T follicular helper cell (primary cell): Measurements from ENCODE around the gene DIAPH3.
"Not testable (repeated sequence)": the region's sequence is repeated elsewhere in the genome, so short reads cannot be mapped to it uniquely, and the experiment has no call there.

Experiments
- DNase-seq: peaks from one replicate; pipeline ENCODE4 v3.0.0-alpha.2; 2020; ENCODE audit warnings: low read depth
- total RNA-seq, 2 experiments: gene quantifications; one replicate each; lab custom pipeline; 2026; lab: John Stamatoyannopoulos, UW

DIAPH3 gene, protein sequence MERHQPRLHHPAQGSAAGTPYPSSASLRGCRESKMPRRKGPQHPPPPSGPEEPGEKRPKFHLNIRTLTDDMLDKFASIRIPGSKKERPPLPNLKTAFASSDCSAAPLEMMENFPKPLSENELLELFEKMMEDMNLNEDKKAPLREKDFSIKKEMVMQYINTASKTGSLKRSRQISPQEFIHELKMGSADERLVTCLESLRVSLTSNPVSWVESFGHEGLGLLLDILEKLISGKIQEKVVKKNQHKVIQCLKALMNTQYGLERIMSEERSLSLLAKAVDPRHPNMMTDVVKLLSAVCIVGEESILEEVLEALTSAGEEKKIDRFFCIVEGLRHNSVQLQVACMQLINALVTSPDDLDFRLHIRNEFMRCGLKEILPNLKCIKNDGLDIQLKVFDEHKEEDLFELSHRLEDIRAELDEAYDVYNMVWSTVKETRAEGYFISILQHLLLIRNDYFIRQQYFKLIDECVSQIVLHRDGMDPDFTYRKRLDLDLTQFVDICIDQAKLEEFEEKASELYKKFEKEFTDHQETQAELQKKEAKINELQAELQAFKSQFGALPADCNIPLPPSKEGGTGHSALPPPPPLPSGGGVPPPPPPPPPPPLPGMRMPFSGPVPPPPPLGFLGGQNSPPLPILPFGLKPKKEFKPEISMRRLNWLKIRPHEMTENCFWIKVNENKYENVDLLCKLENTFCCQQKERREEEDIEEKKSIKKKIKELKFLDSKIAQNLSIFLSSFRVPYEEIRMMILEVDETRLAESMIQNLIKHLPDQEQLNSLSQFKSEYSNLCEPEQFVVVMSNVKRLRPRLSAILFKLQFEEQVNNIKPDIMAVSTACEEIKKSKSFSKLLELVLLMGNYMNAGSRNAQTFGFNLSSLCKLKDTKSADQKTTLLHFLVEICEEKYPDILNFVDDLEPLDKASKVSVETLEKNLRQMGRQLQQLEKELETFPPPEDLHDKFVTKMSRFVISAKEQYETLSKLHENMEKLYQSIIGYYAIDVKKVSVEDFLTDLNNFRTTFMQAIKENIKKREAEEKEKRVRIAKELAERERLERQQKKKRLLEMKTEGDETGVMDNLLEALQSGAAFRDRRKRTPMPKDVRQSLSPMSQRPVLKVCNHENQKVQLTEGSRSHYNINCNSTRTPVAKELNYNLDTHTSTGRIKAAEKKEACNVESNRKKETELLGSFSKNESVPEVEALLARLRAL
- total RNA-seq, result 0.18 to 0.22 reads per million in 2 experiments

DNA sequence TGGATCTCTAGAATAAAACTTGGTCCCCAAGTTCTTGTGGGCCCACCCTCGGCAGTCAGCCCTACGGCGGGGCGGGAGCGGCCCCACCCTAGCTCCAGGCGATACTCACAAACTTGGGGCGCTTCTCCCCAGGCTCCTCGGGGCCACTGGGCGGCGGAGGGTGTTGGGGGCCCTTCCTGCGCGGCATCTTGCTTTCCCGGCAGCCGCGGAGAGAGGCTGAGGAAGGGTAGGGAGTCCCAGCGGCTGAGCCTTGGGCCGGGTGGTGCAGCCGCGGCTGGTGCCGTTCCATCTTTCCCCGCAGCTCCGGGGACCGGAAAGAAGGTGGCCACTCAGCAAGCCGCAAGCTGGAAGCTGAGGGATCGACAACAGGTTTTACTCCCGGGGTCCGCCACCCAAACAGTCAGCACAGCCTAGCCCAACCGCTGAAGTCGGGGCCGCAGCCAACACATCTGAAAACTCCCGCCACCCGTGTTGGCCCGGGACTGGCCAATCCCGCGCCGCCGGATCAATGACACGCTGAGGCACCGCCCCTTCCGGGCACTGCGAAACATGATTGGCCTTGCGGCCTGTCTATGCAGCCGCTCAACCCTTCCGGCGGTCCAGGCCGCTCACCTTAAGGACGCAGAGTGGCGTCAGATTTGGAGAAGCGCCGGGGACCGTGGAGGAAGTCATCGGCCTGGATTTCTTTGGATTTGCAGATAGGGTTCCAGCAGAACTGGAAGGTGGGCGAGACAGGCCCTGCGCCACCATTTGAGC lies at the start of gene DIAPH3:
Gene DIAPH3, minus strand, starts transcription at position 451 of the 756 bp plus-strand sequence. Its CDS starts 162 bp downstream, at position 289.
- DNase-seq, result peak; percentile 85

DNA sequence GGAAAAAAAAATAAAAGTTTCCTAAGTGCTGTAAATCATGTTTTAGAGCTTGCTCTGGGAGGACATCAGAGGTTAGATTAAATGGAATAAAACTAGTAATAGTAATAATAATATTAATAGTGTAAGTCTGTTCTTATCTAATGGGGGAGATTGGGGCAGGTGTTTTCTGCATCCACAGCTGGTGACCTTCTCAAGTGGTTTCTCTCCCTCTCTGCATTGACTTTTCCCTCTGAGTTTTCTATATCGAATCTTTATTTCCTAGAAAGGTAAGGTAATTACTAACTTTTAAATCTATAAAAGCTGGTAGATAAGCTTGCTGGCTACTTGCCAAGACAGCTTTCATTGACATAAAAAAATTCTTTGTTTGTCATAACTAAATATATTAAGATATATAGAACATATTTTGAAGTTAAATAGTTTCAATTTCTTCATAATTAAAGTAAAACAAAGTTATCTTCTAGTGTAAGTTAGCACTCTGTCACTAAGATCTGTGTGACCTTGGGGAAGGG lies 49.6 kb upstream of the DIAPH3 start:
- DNase-seq, result no peak

DNA sequence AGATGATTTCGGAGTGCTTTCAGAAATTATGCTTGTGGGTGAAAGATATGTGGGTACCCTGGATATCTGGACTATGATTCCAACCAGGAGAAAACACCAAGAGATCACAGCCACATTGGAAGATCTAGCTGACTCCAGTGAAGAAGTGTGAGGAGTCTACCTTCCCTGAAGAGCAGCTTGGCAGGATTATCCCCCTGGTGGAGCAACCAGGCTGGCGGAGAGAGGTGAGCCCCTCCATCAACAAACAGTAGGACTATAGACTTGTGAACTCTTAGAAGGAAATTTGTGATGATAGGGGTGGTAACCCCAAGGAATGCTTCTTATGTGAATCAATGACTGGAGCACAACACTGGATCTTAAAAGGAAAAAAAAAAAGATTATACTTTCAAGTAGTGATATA lies 47.8 kb upstream of the DIAPH3 start:
- no peak for DNase-seq

DNA sequence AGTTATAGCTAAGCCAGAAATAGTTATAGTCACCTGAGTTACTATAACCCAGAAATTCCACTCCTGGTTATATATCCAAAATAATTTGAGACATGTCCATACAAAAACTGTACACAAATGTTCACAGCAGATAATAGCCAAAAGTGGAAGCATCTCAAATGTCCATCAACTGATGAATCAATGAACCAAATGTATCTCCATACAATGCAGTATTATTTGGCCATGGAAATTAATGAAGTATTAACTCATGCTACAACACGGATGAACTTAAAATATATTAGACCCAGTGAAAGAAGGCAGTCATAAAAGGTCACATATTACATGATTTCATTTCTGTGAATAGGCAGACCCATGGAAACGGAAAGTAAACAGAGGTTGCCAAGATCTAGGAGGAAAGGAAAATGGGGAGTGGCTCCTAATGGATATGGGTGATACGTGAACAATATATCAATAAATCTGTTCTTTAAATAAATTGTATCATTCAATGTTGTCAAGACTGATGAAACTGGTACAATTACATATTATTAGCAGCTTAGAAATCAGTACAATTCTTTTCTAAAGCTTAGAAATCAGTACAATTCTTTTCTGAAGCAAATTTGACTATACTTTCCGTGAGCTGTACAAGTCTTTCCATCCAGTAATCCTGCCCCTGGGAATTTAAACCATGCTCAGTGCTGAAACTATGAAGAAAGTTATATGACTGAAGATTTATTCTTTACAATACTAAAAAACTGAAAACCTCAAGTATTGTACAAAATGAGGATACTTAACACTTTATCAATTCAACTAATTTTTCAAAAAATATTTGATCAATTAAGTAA lies 47.0 kb upstream of the DIAPH3 start:
- no peak for DNase-seq

DNA sequence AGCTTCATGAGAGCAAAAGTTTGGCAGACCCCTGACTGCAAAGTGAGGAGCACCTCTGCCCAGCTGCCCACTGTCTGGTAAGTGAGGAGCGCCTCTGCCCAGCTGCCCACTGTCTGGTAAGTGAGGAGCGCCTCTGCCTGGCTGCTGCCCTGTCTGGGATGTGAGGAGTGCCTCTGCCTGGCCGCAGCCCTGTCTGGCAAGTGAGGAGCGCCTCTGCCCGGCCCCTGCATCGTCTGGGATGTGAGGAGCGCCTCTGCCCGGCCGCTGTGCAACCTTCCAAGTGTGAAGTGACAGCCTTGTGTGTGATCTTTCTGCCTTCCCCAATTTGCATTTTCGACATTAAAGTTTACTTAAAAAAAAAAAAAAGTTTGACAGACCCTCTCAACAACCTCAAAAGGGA lies 41.8 kb upstream of the DIAPH3 start:
- DNase-seq, result not testable (repeated sequence)

DNA sequence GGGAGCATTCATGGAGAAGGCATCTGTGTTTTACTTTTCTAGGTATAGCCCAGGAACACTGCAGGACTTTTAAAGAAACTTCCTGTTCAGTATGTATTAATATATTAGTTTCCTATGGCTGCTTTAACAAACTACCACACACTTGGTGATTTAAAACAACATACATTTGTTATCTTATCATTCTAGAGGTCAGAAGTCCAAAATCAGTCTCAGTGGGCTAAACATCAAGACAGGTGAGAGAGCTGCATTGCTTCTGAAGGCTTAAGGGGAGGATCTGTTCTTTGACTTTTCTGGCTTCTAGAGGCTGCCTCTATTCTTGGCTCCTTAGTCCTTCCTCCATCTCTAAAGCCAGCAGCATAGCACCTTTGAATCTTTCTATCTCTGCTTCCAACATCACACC lies 37.6 kb upstream of the DIAPH3 start:
- DNase-seq, result no peak

DNA sequence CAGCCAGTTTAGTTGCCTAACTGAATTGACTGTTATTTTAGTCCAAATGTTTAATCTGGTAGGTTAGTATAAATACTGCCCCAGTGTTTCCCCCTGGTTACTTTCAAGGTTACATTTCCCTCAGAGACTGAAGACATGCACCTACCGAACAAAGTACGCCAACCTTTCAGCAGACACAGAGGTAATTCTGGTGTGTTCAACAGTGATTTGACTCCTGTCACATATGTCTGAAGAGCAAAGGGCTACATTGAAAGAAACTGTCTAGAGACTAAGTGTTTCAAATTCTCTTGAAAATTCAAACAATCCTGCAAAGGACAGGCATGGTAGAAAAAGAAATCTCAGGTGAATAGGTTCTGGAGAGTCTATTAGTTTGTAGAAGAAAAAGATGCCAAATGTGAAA lies 32.2 kb upstream of the DIAPH3 start:
- DNase-seq, result not testable (repeated sequence)

DNA sequence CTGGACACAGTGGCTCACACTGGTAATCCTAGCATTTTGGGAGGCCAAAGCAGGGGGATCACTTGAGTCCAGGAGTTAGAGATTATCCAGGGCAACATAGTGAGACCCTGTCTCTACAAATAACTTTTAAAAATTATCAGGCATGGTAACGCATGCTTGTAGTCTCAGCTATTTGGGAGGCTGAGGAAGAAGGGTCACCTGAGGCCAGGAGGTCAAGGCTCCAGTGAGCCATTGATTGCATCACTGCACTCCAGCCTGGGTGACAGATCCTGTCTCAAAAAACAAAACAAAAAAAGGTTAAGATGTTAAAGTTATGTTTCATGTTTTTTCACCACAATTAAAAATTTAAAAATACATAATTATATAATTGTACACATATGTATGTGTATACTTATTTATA lies 19.2 kb upstream of the DIAPH3 start:
- no peak for DNase-seq

DNA sequence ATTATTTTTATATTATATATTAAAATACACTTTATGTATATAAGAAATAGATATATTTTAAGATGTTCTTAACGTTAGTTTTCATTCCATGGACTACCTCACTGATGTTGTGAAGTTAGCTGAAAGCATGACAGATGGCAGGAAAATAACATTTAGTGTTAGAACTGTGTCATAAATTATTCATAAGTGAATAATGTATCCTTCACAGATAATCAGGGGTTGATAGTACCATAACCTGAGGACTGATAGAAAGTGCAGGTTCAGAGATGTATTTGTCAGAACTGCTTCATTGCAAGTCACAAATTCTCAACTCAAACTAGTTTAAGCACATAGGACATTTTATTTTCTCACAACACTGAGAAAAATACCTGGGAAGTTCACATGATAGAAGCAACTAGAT lies 14.6 kb upstream of the DIAPH3 start:
- DNase-seq, result no peak

DNA sequence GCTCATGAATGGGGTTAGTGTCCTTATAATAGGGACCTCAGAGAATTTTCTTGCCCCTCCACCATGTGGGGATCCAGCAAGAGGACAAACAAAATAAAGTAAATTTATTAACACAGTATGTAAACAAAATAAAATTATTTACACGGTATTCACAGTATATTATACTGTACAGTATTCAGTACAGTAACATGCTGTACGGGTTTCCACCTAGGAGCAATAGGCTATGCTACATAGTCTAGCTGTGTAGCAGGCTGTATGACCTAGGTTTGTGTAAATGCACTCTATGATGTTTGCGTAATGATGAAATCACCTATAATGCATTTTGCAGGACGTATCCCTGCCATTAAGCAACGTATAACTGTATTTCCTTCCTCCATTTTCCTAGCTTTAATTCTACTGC lies 11.8 kb upstream of the DIAPH3 start:
- DNase-seq, result no peak

DNA sequence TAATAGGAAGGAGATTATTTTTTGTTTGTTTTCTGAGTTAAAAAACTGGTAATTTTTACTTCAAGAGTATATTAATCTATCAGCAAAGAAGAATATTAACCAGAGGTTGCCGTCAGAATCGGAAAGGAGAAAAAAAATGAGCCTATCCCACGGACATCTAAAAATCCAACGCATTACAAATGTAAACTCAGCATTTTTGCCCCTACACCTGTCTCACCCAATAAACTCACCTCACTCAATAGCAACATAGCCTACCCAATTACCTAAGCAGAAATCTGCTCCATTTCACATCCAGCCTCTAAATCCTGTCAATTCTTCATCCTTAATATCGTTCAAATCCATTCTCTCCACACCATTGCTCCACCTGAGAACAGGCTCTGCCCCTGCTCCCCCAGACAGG lies 10.4 kb upstream of the DIAPH3 start:
- no peak for DNase-seq

DNA sequence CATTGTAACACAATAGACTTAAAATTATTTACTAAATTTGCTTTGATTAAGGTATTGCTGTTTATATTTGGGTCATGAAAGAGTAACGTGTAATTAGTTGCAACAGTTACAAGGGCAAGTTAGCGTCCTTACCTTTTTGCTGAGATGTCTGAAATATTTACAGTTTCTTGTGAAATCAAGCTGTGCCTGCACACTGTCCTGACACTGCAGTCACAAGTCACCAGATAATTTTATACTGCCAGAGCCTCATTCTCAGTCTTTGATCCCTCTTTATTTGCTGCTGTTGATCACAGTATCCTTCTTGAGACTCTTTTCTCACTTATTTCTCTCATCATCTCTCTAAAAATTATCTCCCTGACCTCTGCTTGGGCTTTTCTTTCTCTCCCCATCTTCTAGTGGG lies 8.4 kb upstream of the DIAPH3 start:
- no peak for DNase-seq

DNA sequence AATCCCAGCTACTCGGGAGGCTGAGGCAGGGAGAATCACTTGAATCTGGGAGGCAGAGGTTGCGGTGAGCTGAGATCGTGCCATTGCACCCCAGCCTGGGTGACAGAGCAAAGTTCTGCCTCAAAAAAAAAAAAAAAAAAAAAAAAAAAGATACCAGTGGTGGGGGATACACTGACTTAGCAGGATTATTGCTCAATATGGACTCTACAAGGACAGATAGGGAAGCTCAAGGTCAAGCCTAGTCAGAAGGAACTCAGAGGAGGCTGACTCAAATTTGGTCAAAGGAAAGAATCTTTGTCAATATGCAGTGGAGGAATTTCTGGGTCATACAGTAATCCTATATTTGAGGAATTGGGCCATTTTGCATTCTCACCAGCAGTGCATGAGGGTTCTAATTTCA lies 6.7 kb upstream of the DIAPH3 start:
- no peak for DNase-seq

DNA sequence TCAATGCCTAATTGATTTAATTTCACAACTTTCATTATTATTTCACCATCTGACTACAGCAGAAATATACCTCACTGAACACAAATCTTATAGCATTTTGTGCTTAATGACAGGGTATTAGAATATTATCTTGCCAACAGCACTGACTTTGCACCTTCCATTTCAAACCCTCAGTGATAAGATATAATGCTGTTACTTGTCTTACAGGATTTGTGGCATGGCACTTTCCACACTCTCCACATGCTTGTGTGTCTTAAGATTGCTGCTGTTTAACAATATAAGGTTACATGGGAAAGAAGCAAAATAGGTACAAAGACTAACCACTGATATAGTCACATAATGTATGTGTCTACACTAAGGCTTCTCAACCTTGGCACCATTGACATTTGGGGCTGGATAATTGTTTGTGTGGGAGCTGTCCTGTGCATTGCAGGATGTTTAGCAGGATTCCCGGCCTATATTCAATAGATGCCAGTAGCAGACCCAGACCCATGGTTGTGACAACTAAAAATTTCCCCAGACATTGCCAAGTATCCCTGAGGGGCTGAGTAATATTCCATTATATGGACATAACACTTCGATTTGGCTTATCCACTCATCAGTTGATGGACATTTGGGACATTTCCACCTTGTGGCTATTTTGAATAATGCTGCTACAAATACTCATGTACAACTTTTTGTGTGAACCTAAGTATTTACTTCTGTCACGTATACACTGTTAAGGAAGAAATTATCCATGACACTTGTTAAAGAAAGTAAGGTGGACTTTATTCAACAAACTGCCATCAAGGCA lies 5.7 kb upstream of the DIAPH3 start:
- no peak for DNase-seq

DNA sequence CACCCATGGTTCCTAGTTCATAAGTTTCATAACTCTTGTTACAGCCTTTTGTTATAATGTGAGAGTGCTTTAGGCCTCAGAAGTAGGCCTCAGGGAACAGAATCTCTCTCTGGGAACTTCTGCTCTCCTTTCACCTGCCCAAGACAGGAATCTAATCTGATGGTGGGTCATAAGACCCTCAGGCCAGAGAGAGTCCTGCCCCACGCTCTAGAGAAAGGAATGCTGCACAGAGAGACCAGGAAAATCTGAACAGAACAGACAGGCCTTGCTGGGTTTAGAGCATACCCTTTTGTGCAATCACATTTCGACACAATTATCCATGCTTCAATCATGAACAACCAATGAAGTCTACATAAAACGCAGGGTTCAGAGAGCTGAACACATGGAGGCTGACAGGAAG lies 3.4 kb upstream of the DIAPH3 start:
- DNase-seq, result no peak

DNA sequence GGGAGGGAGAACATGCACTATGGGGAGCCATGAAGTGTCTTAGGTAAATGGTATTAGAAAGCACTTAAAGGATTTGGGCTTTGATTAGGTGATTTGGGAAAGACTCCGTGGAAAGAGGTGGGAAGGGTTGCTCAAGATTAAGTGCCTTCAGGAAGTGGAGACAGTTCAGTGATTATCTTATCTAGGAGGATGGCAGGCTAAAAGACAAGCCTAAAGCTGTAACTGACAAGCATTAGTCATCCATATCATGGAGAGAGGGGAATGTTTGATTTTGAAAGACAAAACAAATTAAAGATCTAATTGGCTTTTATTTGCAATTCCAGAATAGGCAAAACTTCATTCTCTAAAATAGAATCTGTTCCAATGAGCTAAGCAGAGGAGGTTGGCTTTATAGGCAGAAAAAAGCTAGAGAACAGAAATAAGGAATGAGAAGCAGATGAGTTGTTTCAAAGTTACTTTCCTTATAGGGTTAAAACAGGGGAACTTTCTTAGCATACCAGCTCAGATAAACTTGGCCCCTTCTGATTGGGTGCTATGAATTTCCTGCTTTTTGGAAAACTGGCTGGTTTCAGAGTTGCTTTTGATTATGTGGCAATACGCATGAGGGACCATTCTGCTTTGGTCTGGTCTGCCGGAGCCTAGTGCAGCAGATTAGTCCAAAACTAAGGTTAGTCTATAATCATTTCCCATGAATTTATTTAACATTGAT lies 1.8 kb upstream of the DIAPH3 start:
- DNase-seq, result no peak

DNA sequence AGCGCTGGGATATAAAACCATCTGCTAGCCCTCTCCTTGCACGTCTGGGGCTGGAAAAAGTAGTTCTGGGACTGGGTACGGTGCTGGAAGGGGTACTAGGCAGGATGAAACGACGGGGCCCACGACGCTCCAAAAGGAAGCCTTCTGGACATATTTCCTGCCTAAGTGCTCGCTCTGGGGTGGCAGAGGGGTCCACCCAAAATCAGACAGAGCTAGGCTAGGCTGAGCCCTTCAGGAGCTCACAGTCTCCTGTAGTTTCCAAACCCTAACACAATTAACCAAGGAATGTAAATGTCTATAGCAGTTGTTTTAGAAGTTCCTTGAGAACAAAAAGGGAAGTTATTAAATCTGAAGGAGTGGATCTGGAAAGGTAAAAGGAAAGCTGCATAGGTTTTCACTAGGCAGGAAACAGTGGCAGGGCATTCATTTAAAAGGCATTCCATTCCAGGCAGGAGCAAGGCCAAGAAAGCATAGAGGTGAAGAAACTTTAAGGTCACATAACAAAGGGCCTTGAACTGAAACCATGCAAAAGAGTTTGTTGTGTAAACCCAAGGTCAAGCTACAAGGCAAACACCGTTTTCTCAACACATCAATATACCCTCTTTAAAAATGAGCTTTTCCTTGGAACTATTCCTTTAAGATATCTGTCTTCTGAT lies 634 bp upstream of the DIAPH3 start:
- no peak for DNase-seq

DNA sequence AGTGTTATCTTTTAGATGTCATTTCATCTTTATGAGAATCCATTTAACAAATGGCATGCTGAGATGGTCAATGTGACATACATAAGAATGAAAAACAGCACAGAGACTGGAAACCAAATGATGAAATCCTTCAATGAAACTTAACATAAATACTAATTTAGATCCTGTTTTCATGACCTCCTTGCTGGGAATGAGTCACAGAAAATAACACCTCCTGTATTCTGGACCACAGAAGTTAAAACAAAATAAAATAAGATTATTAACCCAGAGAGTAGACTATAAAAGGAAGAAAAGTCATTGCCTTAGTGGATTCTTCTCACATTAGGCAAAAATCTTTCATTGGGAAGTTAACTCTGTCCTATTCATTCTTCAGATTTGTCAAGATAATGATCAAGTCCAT lies 1.6 kb downstream of the DIAPH3 start:
- DNase-seq, result no peak
